22Rv1 (cell line): ENCODE data around the gene ARL8B.

ENCODE experiments used
- CTCF ChIP-seq: fragments of 450-650 bp; IDR thresholded peaks from 2 replicates; pipeline ENCODE4 v1.5.1; 2017; ENCODE audit warnings: mild to moderate bottlenecking
- ZFX ChIP-seq: fragments of 450-650 bp; IDR thresholded peaks from 2 replicates; pipeline ENCODE4 v1.6.1; 2017; ENCODE audit warnings: antibody characterized with exemption, borderline replicate concordance

GRCh38 chr3:5172018-5172417 lies 49.9 kb downstream of the ARL8B start:
- TF ChIP-seq CTCF (no peak), ZFX (no peak)
